ACC112 (cell line): ENCODE data around the gene HIP1.

Experiments used
- H2AFZ ChIP-seq: fragments of 200-600 bp; sonication (generic); one replicate; pipeline ENCODE4 v1.6.0; 2017; ENCODE audit warnings: antibody characterized with exemption, low read length; ENCODE audit not compliant: unreplicated experiment
- H3K27ac ChIP-seq: fragments of 200-600 bp; sonication (generic); 2 replicates; pipeline ENCODE4 v1.5.1; 2014; ENCODE audit warnings: low read depth, mild to moderate bottlenecking, antibody characterized with exemption, low read length, moderate library complexity
- H3K27me3 ChIP-seq: fragments of 200-600 bp; sonication (generic); 2 replicates; pipeline ENCODE4 v1.6.1; 2014; ENCODE audit warnings: mild to moderate bottlenecking, antibody characterized with exemption, low read length, moderate library complexity, mixed read lengths; ENCODE audit not compliant: insufficient read depth
- H3K36me3 ChIP-seq: fragments of 200-600 bp; sonication (generic); 2 replicates; pipeline ENCODE4 v1.6.1; 2016; ENCODE audit warnings: mild to moderate bottlenecking, antibody characterized with exemption, low read length, moderate library complexity, mixed read lengths; ENCODE audit not compliant: insufficient read depth
- H3K4me1 ChIP-seq: fragments of 200-600 bp; sonication (generic); one replicate; pipeline ENCODE4 v1.6.1; 2016; ENCODE audit warnings: low read length, mixed read lengths; ENCODE audit not compliant: insufficient read depth, unreplicated experiment, control insufficient read depth
- H3K4me3 ChIP-seq: fragments of 200-600 bp; sonication (generic); 2 replicates; pipeline ENCODE4 v1.5.1; 2014; ENCODE audit warnings: mild to moderate bottlenecking, low read depth, low read length
- H3K79me2 ChIP-seq: fragments of 200-600 bp; sonication (generic); one replicate; pipeline ENCODE4 v1.6.0; 2016; ENCODE audit warnings: low read length; ENCODE audit not compliant: control insufficient read depth, unreplicated experiment, insufficient read depth

HIP1 gene

DNA sequence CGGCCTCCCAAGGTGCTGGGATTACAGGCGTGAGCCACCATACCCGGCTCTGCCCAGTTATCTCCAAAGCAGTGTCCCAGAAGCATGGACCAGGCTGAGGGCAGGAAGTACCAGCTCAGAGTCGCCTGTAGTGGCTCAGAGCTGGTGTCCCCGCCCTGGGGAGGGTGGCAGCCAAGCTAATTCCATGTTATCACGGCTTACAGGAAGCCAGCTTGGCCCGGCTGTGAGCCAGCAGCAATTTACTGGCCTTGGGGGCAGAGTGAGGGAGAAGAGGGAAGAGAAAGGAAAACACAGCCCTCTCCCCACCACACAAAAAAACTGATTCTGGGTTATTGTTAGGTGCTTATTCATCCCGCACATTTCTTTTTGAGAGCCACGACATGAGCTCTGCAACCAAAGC, 88.1 kb downstream of the HIP1 start:
- Histone ChIP-seq H3K27me3 (no peaks in the 10 kb centered on the region), H3K27ac (no peak overlapping the region), H2AFZ (no peak overlapping the region), H3K79me2 (no peaks in the 10 kb centered on the region), H3K36me3 (no peaks in the 10 kb centered on the region), H3K4me3 (no peak overlapping the region), H3K4me1 (no peaks in the 10 kb centered on the region)

DNA sequence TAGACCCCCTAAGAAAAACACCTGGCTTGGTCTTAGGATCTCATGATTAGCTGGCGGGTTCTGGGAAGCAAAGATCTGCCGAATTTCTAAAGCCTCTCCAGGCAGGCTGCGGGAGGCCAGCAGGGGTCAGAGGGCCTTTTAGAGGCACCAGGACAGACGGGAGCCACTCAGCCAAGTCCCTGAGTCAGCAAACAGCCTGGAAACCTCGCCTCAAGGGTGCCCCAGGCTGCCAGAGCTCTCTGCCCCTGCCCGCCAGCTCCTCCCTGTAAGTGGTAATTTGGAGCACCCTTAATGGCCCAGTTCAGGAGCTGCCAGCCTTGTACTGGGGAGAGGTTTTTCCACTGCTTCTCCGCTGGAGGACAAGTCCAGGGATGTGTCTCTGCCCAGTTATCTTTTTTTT, 88.7 kb downstream of the HIP1 start:
- H3K4me3 ChIP-seq = no peak overlapping the region
- H3K27me3 ChIP-seq = no peaks in the 10 kb centered on the region
- no peaks in the 10 kb centered on the region for H3K4me1 ChIP-seq
- no peaks in the 10 kb centered on the region for H3K79me2 ChIP-seq
- no peaks in the 10 kb centered on the region for H3K36me3 ChIP-seq
- H2AFZ ChIP-seq = no peak overlapping the region
- H3K27ac ChIP-seq = no peak overlapping the region

DNA sequence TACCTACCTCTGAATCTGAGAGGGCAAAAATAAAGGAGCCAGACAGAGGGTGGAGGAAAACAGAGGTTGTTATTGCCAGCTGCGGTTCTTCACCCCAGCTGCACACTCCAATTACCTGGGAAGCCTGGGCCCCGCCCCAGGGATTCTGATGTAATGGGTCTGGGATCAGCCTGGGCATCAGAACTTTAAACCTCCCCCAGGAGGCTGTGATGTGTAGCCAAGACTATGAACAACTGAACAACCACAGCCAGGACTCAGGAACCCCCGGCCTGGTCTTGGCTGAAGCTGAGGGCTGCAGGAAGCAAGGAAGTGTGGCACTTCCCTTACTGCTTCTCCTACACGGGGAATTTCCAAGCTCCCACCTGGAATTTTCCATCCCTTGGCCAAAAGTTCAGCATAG, 89.3 kb downstream of the HIP1 start:
- no peaks in the 10 kb centered on the region for H3K36me3 ChIP-seq
- H2AFZ ChIP-seq = no peak overlapping the region
- H3K27me3 ChIP-seq = no peaks in the 10 kb centered on the region
- H3K4me1 ChIP-seq = no peaks in the 10 kb centered on the region
- H3K4me3 ChIP-seq = no peak overlapping the region
- H3K27ac ChIP-seq = no peak overlapping the region
- H3K79me2 ChIP-seq = no peaks in the 10 kb centered on the region

DNA sequence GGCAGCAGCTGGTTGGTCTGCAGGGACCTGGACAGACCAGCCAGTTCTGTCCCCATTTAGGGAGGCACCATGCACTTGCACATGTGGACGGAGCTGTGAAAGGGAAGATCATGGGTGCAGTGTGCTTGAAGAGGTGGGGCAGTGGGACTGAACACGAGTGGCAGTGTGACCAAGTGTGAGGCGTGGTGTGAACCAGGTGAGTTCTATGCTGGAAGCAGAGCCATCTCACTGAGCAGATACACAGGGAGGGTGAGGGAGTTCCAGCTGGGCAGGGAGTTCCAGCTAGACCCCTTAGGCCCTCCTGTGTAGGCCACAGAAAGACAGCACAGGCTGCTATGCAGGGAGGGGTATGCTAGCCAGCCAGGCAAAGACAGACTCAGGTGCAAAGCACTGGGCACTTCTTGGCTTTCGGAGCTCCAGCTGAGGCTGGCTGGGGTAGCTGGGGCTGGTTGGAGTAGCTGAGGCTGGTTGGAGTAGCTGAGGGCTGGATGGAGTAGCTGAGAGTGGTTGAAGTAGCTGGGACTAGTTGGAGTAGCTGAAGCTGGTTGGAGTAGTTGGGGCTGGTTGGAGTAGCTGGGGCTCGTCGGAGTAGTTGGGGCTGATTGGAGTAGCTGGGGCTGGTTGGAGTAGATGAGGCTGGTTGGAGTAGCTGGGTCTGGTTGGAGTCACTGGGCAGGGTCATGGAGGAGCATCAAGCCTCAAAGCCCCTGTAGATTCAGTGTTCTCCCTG, 90.9 kb downstream of the HIP1 start:
- no peaks in the 10 kb centered on the region for H3K4me1 ChIP-seq
- no peaks in the 10 kb centered on the region for H3K36me3 ChIP-seq
- no peak overlapping the region for H2AFZ ChIP-seq
- H3K4me3 ChIP-seq = no peak overlapping the region
- H3K27ac ChIP-seq = no peak overlapping the region
- no peaks in the 10 kb centered on the region for H3K27me3 ChIP-seq
- no peaks in the 10 kb centered on the region for H3K79me2 ChIP-seq

DNA sequence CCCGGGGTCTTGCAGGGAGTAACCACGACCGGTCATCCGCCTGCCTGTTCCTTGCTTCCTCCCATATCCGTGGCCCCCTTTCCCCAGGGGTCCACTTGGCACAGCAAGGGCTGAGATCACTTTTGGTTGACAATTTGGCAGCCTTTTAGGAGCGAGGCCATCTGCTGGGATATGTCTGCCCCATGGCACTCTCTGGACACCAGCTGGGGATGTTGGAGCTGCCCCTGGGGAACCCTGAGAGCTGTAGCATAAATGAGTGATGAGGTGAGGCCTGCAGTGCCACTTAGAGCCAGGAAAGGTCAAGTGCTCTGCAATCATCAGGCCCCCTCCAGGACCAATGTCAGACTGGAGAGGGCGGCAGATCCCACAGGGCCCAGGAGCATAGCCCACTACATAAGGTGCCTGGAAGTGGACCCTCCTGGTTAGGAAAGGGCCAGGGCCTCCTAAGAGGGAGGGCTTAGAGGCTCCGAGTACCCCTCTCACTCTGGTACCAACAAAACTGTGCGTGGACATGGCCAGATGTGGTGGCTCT, 92.1 kb downstream of the HIP1 start:
- Histone ChIP-seq H2AFZ (no peak overlapping the region), H3K36me3 (no peaks in the 10 kb centered on the region), H3K4me1 (no peaks in the 10 kb centered on the region), H3K27ac (no peak overlapping the region), H3K79me2 (no peaks in the 10 kb centered on the region), H3K4me3 (no peak overlapping the region), H3K27me3 (no peaks in the 10 kb centered on the region)

DNA sequence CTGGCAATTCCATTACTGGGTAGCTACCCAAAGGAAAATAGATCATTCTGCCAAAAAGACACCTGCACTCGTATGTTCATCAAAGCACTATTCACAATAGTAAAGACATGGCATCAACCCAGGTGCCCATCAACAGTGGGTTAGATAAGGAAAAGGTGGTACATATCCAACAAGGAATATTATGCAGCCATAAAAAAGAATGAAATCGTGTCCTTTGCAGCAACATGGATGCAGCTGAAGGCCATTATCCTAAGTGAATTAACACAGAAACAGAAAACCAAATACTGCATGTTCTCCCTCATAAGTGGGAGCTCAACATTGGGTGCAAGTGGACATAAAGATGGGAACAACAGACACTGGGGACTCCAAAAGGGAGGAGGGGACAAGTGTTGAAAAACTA, 93.2 kb downstream of the HIP1 start:
- H3K36me3 ChIP-seq = no peaks in the 10 kb centered on the region
- no peak overlapping the region for H3K4me3 ChIP-seq
- H3K27ac ChIP-seq = no peak overlapping the region
- no peaks in the 10 kb centered on the region for H3K4me1 ChIP-seq
- no peaks in the 10 kb centered on the region for H3K27me3 ChIP-seq
- H3K79me2 ChIP-seq = no peaks in the 10 kb centered on the region
- no peak overlapping the region for H2AFZ ChIP-seq

DNA sequence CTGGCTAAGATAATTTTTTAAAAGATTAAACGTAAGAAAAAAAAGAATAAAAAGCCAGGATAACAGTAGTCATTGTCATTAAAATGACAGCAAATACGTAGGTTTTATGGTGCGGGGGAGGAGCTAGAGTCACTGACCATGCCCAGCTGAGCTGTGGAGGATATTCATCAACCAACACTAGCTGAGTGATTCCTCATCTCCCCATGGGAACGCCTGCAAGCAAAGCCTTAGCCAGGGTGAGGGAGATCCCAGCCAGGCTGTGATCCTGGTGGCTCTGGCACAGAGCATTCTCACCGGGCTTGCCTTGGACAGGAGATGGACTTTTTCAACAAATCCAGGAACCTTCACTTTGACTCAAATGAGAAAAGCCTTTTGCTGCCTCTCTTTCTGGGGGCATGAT, 94.2 kb downstream of the HIP1 start:
- no peaks in the 10 kb centered on the region for H3K79me2 ChIP-seq
- H3K36me3 ChIP-seq = no peaks in the 10 kb centered on the region
- H3K4me3 ChIP-seq = no peak overlapping the region
- no peak overlapping the region for H3K27ac ChIP-seq
- H2AFZ ChIP-seq = no peak overlapping the region
- no peaks in the 10 kb centered on the region for H3K4me1 ChIP-seq
- H3K27me3 ChIP-seq = no peaks in the 10 kb centered on the region

DNA sequence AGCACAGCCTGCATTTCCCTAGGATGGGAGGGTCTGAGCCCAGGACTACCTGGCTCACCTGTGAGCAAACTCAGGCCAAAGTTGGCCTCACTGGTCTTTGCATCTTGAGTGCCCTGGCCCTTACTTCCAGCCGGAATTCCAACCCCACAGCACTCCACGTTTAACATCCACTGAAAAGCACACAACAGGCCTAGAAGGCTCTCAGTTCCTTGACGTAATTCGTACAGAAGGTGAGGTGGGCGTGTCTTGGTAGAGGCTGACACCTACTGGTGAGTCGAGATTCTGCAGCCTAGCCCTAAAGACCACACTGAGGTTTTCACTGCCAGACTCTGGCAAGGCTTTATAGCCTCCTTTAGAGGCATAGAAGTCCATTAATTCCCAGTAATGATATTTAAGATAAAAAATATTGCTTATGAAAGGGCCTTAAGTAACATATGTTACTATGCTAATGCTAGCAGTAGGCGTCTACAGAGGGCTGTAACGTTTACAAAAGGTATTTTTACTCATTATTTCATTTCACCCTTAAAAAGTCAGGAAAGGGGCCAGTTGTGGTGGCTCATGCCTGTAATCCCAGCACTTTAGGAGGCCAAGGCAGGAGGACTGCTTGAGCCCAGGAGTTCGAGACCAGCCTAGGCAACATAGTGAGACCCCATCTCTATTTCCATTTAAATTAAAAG, 95.8 kb downstream of the HIP1 start:
- H2AFZ ChIP-seq = no peak overlapping the region
- H3K36me3 ChIP-seq = no peaks in the 10 kb centered on the region
- no peaks in the 10 kb centered on the region for H3K27me3 ChIP-seq
- no peaks in the 10 kb centered on the region for H3K4me1 ChIP-seq
- no peak overlapping the region for H3K4me3 ChIP-seq
- no peak overlapping the region for H3K27ac ChIP-seq
- H3K79me2 ChIP-seq = no peaks in the 10 kb centered on the region

DNA sequence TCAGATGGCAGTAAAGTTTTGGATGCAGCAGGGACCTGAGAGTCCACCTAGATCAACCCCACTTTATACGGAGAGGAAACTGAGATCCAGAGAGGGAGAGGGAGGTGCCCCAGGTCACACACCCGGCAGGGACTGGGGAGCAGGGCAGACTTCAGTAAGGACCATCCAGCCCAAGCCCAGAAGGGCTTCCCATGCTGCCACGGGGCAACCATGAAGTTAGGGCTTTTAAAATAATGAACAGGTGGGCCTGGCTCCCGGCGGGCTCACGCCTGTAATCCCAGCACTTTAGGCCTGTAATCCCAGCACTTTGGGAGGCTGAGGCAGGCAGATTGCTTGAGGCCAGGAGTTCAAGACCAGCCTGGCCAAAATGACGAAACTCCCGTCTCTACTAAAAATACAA, 98.5 kb downstream of the HIP1 start:
- no peak overlapping the region for H2AFZ ChIP-seq
- no peaks in the 10 kb centered on the region for H3K79me2 ChIP-seq
- H3K4me1 ChIP-seq = no peaks in the 10 kb centered on the region
- H3K27ac ChIP-seq = no peak overlapping the region
- H3K36me3 ChIP-seq = no peaks in the 10 kb centered on the region
- H3K27me3 ChIP-seq = no peaks in the 10 kb centered on the region
- H3K4me3 ChIP-seq = peak overlapping the region; percentile 88; the same call in 1 of the 2 replicates

DNA sequence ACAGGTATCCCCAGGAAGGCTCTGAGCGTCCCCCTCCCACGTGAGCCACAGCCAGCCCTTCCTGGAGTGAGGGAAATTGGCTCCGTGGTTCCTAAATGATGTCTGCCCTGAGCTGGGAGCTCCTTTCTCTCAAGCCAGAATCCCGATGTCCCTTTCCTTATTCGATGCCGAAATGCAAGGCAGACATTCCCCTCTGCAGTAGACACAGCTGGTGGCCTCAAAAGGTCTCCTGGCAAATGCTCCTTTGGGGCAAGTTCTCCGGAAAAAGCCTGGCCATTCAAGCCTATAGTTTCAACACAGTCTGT, 98.9 kb downstream of the HIP1 start:
- no peaks in the 10 kb centered on the region for H3K4me1 ChIP-seq
- peak overlapping the region; percentile 88 for H3K4me3 ChIP-seq
- no peaks in the 10 kb centered on the region for H3K79me2 ChIP-seq
- no peak overlapping the region for H2AFZ ChIP-seq
- H3K36me3 ChIP-seq = no peaks in the 10 kb centered on the region
- H3K27me3 ChIP-seq = no peaks in the 10 kb centered on the region
- no peak overlapping the region for H3K27ac ChIP-seq
